ENCODE measurements around the gene EDIL3. TPM values are rescaled to one million over a fixed set of nuclear protein-coding genes. Genes with fewer than 3 reads are reported as not detected.

The EDIL3 gene
- total RNA-seq, 2 experiments from 2014 or later, result not detected

GRCh38 chr5:83973925-83974815, 410.5 kb downstream of the EDIL3 start:
- Histone ChIP-seq H3K27ac (ENCODE audit: low read depth in 1 of 2, low read length in 2 of 2) (no peak overlapping the region), H3K9me3 (ENCODE audit: control insufficient read depth in 1 of 2, insufficient read depth in 1 of 2, low read length in 2 of 2) (no peaks in the 10 kb centered on the region), H3K36me3 (ENCODE audit: insufficient read depth, low read length) (no peaks in the 10 kb centered on the region), H3K27me3 (ENCODE audit: control insufficient read depth in 1 of 2, insufficient read depth in 2 of 2, low read length in 2 of 2) (no peaks in the 10 kb centered on the region), H3K4me1 (ENCODE audit: insufficient read depth, low read length) (no peaks in the 10 kb centered on the region), H3K4me3 (ENCODE audit: low read length) (no peak overlapping the region)
- no peak for TF ChIP-seq CTCF (IDR thresholded peaks at IDR 0.05)
- no peaks in the 10 kb centered on the region for H3K4me1 Mint-ChIP-seq (ENCODE audit: low read depth)
- no peak overlapping the region for H3K27ac Mint-ChIP-seq
- ATAC-seq (ENCODE audit: poor library complexity), result no peak
- no peak for DNase-seq
- H3K27me3 Mint-ChIP-seq, result no peaks in the 10 kb centered on the region
- CTCF ChIA-PET, result no interaction called here
- H3K9me3 Mint-ChIP-seq, result no peaks in the 10 kb centered on the region
- H3K36me3 Mint-ChIP-seq (ENCODE audit: low read depth), result no peaks in the 10 kb centered on the region
- POLR2A ChIA-PET, result no interaction called here
- no peak overlapping the region for H3K4me3 Mint-ChIP-seq
- intact Hi-C loops (cut with DNase I, micrococcal nuclease), result no loop called here

DNA sequence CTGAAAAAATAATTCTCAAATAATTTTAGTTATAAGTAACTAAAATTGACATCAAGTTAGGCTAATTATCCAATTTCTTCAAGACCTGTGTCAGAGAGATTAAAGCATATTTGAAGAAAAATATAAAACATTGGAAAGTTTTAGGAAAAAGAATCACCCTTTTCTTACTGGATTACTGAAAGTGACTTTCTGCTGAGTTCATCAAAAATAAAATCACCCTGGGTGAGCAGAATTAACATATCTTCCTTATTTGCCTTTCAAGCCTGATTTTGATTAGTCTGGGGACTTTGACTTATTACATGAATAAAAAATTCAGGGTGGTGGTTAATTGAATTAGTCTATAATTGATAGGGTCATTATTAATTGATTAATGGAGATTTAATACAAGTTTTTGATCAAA, 411.8 kb downstream of the EDIL3 start:
- Histone ChIP-seq H3K36me3 (ENCODE audit: insufficient read depth, low read length) (no peaks in the 10 kb centered on the region), H3K27me3 (ENCODE audit: control insufficient read depth in 1 of 2, insufficient read depth in 2 of 2, low read length in 2 of 2) (no peaks in the 10 kb centered on the region), H3K4me3 (ENCODE audit: low read length) (no peak overlapping the region), H3K9me3 (ENCODE audit: control insufficient read depth in 1 of 2, insufficient read depth in 1 of 2, low read length in 2 of 2) (no peaks in the 10 kb centered on the region), H3K4me1 (ENCODE audit: insufficient read depth, low read length) (no peaks in the 10 kb centered on the region), H3K27ac (ENCODE audit: low read depth in 1 of 2, low read length in 2 of 2) (no peak overlapping the region)
- H3K4me3 Mint-ChIP-seq, result no peak overlapping the region
- ATAC-seq (ENCODE audit: poor library complexity) (no peak), DNase-seq (no peak)
- ChIA-PET CTCF (no interaction called here), POLR2A (no interaction called here)
- H3K36me3 Mint-ChIP-seq (ENCODE audit: low read depth), result no peaks in the 10 kb centered on the region
- TF ChIP-seq CTCF (IDR thresholded peaks at IDR 0.05), result no peak
- H3K27ac Mint-ChIP-seq, result no peak overlapping the region
- H3K9me3 Mint-ChIP-seq, result no peaks in the 10 kb centered on the region
- intact Hi-C loops (cut with DNase I, micrococcal nuclease), result no loop called here
- no peaks in the 10 kb centered on the region for H3K27me3 Mint-ChIP-seq
- no peaks in the 10 kb centered on the region for H3K4me1 Mint-ChIP-seq (ENCODE audit: low read depth)

DNA sequence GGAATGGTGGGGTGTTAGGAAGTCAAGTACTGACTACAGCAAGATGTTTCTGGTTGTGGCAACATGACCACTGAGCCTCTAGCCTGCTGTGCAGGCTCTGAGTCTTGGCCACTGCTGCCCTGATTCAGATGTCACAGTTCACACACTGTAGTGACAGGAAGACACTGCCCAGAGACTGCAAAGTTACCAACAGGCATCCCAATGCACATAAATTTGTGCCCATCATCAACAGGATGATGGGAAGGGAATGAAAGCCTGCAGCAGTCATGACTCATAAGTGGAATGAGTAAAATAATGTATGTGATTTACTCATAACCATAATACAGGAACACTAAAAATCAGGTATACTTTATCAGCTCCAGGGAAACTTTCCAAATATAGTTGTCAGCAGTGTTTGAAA, 412.4 kb downstream of the EDIL3 start:
- Histone ChIP-seq H3K36me3 (ENCODE audit: insufficient read depth, low read length) (no peaks in the 10 kb centered on the region), H3K4me1 (ENCODE audit: insufficient read depth, low read length) (no peaks in the 10 kb centered on the region), H3K9me3 (ENCODE audit: control insufficient read depth in 1 of 2, insufficient read depth in 1 of 2, low read length in 2 of 2) (no peaks in the 10 kb centered on the region), H3K27ac (ENCODE audit: low read depth in 1 of 2, low read length in 2 of 2) (no peak overlapping the region), H3K27me3 (ENCODE audit: control insufficient read depth in 1 of 2, insufficient read depth in 2 of 2, low read length in 2 of 2) (no peaks in the 10 kb centered on the region), H3K4me3 (ENCODE audit: low read length) (no peak overlapping the region)
- ChIA-PET POLR2A (no interaction called here), CTCF (no interaction called here)
- DNase-seq, result no peak
- Mint-ChIP-seq H3K27ac (no peak overlapping the region), H3K27me3 (no peaks in the 10 kb centered on the region), H3K4me1 (ENCODE audit: low read depth) (no peaks in the 10 kb centered on the region), H3K9me3 (no peaks in the 10 kb centered on the region), H3K36me3 (ENCODE audit: low read depth) (no peaks in the 10 kb centered on the region), H3K4me3 (no peak overlapping the region)
- no peak for ATAC-seq (ENCODE audit: poor library complexity)
- intact Hi-C loops (cut with DNase I, micrococcal nuclease), result no loop called here
- TF ChIP-seq CTCF (IDR thresholded peaks at IDR 0.05), result no peak

Data from CD4-positive, alpha-beta T cell (primary cell).